GM12872 (cell line): ENCODE measurements around the gene VGF.

Experiments used
- CTCF ChIP-seq: IDR thresholded peaks from 3 replicates; pipeline ENCODE4 v1.5.1; 2011; ENCODE audit warnings: low read depth, mild to moderate bottlenecking, low read length, moderate library complexity; ENCODE audit not compliant: insufficient read depth

Gene VGF

GRCh38 chr7:101165075-101165957, at the start of gene VGF:
Gene VGF (minus strand): TSS chr7:101165569. CDS start chr7:101164843, 726 bp downstream.
- TF ChIP-seq CTCF, result no peak

GRCh38 chr7:101212014-101212413, 46.6 kb upstream of the VGF start:
- TF ChIP-seq CTCF, result no peak

- TF ChIP-seq CTCF, result no peak
Measured at GRCh38 chr7:101211501-101211900, 46.1 kb upstream of the VGF start.

- no peak for TF ChIP-seq CTCF
Measured at GRCh38 chr7:101210143-101210542, 44.8 kb upstream of the VGF start.

- TF ChIP-seq CTCF, result no peak
Measured at GRCh38 chr7:101208794-101209193, 43.4 kb upstream of the VGF start.

GRCh38 chr7:101207459-101207858, 42.1 kb upstream of the VGF start:
- TF ChIP-seq CTCF, result no peak

- no peak for TF ChIP-seq CTCF
Measured at GRCh38 chr7:101206665-101207042, 41.3 kb upstream of the VGF start.
